ENCODE measurements around the gene PARN.
"Not testable (repeated sequence)": the region's sequence is repeated elsewhere in the genome, so short reads cannot be mapped to it uniquely, and the experiment has no call there.

The PARN gene

GRCh38 chr16:14649816-14650215 is 19.8 kb upstream of the PARN start:
- CTCF ChIA-PET: interaction anchor here (1.4 kb wide), 1 partner anchor 399 kb away, joined by 3 read pairs; no protein-coding TSS in a partner anchor
- TF ChIP-seq CTCF (IDR thresholded peaks at IDR 0.05; ENCODE audit: control extremely low read depth, extremely low read depth, low read depth, missing control alignments): no peak
- POLR2A ChIA-PET: no interaction called here
- DNase-seq (ENCODE audit: extremely low spot score): no peak

- no peak for TF ChIP-seq CTCF (IDR thresholded peaks at IDR 0.05; ENCODE audit: control extremely low read depth, extremely low read depth, low read depth, missing control alignments)
- POLR2A ChIA-PET: no interaction called here
- CTCF ChIA-PET: interaction anchor here (1.4 kb wide), 2 partner anchors 8 to 379 kb away, joined by 3 to 4 read pairs; no protein-coding TSS in a partner anchor
- DNase-seq (ENCODE audit: extremely low spot score): no peak
Measured at GRCh38 chr16:14641926-14642325, 11.9 kb upstream of the PARN start.

- no peak for DNase-seq (ENCODE audit: extremely low spot score)
- ChIA-PET POLR2A (no interaction called here), CTCF (interaction anchor here (1.4 kb wide), 1 partner anchor 379 kb away, joined by 3 read pairs; no protein-coding TSS in a partner anchor)
- no peak for TF ChIP-seq CTCF (IDR thresholded peaks at IDR 0.05; ENCODE audit: control extremely low read depth, extremely low read depth, low read depth, missing control alignments)
Measured at GRCh38 chr16:14641206-14641605, 11.1 kb upstream of the PARN start.

- POLR2A ChIA-PET: no interaction called here
- CTCF ChIA-PET: interaction anchor here (1.6 kb wide), 1 partner anchor 17 kb away, joined by 6 read pairs; no protein-coding TSS in a partner anchor
- DNase-seq (ENCODE audit: extremely low spot score): no peak
- TF ChIP-seq CTCF (IDR thresholded peaks at IDR 0.05; ENCODE audit: control extremely low read depth, extremely low read depth, low read depth, missing control alignments): no peak
Measured at GRCh38 chr16:14640538-14640937, 10.5 kb upstream of the PARN start.

GRCh38 chr16:14636951-14637240 is 6.8 kb upstream of the PARN start:
- DNase-seq (ENCODE audit: extremely low spot score); CTCF ChIA-PET; POLR2A ChIA-PET: not testable (repeated sequence)

GRCh38 chr16:14636179-14636950 is 6.3 kb upstream of the PARN start:
- CTCF ChIA-PET; POLR2A ChIA-PET; DNase-seq (ENCODE audit: extremely low spot score): not testable (repeated sequence)

GRCh38 chr16:14635395-14636165 is 5.5 kb upstream of the PARN start:
- POLR2A ChIA-PET: no interaction called here
- CTCF ChIA-PET: interaction anchor here (0.9 kb wide), 1 partner anchor 17 kb away, joined by 3 read pairs; no protein-coding TSS in a partner anchor
- no peak for DNase-seq (ENCODE audit: extremely low spot score)
- TF ChIP-seq CTCF (IDR thresholded peaks at IDR 0.05; ENCODE audit: control extremely low read depth, extremely low read depth, low read depth, missing control alignments): no peak

Data from GM10248 (cell line).